Measurements from ENCODE around the gene SARDH. TPM values are rescaled to one million over a fixed set of nuclear protein-coding genes. Genes with fewer than 3 reads are reported as not detected.

SARDH gene
- total and polyA plus RNA-seq, 4 experiments from 2014 or later = 2.5 to 19.3 (median 11.4) TPM

DNA sequence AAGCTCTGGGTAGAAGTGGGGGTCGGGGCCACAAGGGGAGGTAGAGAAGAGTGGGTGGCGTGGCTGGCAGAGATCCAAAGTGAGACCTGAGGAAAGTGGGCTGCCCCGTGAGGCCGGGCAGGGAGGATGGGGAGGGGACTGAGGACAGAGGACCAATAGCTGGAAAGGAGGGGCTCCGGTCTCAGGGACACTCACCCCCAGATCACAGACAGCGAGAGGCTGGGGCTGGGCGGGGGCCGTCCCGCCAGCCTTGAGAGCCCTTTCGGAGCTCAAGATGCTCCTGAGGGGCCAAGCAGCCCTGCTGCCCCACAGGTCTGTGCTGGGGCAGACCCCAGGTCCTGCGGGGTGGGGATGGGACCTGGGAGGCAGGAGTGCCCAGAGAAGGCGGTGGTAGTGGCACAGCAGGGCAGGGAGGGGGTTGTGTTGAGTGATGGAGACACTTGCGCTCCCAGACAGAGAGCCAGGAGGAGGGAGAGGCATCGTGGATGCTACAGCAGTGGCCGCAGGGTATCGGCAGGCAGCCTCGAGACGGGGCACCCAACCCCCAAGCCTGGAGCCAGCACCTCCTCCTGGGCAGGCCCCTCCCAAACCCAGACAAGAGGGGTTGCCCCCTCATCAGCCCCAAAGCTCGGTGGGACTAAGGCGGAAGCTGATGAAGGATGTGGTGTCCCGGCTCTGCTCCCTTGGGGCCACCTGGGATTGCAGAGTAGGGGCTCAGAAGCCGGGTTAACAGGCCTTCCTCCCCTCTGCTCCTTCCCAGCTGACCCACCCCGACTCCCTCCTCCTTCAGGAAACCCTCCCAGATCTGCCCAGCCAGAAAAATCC lies 3.4 kb downstream of the SARDH start:
- POLR2A ChIA-PET (ENCODE audit: partially characterized antibody) = no interaction called here
- H3K36me3 ChIP-seq (ENCODE audit: insufficient read depth, low read length) = no peaks in the 10 kb centered on the region
- no peaks in the 10 kb centered on the region for H3K9me3 ChIP-seq (ENCODE audit: control insufficient read depth in 1 of 2, low read length in 2 of 2)
- no peak for DNase-seq
- intact Hi-C loops (cut with micrococcal nuclease) = no loop called here
- Mint-ChIP-seq H3K9me3 (no peaks in the 10 kb centered on the region), H3K4me1 (peaks cover 0 to 13% (median 4%) of the 10 kb centered on the region in 4 donors), H3K27me3 (no peaks in the 10 kb centered on the region), H3K4me3 (no peak overlapping the region), H3K27ac (no peak overlapping the region), H3K36me3 (no peaks in the 10 kb centered on the region)
- H3K4me1 ChIP-seq (ENCODE audit: insufficient read depth, low read length) = peaks cover 15% of the 10 kb centered on the region
- no peaks in the 10 kb centered on the region for H3K27me3 ChIP-seq (ENCODE audit: insufficient read depth, low read length)
- H3K27ac ChIP-seq (ENCODE audit: low read depth, low read length) = no peak overlapping the region
- H3K4me3 ChIP-seq (ENCODE audit: low read length in 2 of 2) = no peak overlapping the region
- CTCF ChIA-PET (ENCODE audit: partially characterized antibody) = interaction anchor here (2.2 kb wide), 1 partner anchor 8 kb away, joined by 10 read pairs; no protein-coding TSS in a partner anchor

DNA sequence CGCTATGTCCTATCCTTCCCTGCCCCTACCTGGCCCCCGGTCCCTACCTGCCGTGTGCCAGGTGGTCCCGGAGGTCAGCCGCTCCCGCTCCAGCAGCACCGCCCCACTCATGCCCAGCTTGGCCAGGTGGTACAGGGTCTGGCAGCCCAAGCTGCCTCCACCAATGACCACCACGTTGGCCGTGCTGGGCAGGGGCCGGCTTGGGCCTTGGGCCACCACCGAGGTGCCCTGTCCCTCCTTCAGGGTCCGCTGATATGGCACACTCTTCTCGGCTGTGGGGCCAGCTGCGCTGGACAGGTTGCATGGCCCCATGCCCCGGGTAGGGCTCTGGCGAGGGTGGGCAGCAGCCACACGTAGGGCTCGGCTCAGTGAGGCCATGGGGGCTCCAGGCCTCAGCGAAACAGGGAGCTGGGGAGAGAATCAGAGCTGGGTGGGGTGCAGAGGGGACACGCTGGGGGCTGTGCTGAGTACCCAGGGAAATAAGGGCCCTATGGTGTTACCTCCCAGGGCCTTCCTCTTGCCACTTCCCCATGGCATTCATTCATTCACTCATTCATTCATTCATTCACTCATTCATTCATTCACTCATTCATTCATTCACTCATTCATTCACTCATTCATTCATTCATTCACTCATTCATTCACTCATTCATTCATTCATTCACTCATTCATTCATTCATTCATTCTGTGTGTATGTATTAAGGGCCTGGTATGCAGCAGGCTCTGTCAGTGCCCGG lies 4.2 kb downstream of the SARDH start:
- peaks cover 0 to 9% (median 2%) of the 10 kb centered on the region in 4 donors for H3K4me1 Mint-ChIP-seq
- H3K9me3 Mint-ChIP-seq = no peaks in the 10 kb centered on the region
- H3K27ac Mint-ChIP-seq = no peak overlapping the region
- Histone ChIP-seq H3K9me3 (ENCODE audit: control insufficient read depth in 1 of 2, low read length in 2 of 2) (no peaks in the 10 kb centered on the region), H3K36me3 (ENCODE audit: insufficient read depth, low read length) (no peaks in the 10 kb centered on the region), H3K4me1 (ENCODE audit: insufficient read depth, low read length) (peaks cover 12% of the 10 kb centered on the region), H3K4me3 (ENCODE audit: low read length in 2 of 2) (no peak overlapping the region), H3K27ac (ENCODE audit: low read depth, low read length) (no peak overlapping the region), H3K27me3 (ENCODE audit: insufficient read depth, low read length) (no peaks in the 10 kb centered on the region)
- ChIA-PET CTCF (ENCODE audit: partially characterized antibody) (interaction anchor here (2.2 kb wide), 1 partner anchor 9 kb away, joined by 10 read pairs; no protein-coding TSS in a partner anchor), POLR2A (ENCODE audit: partially characterized antibody) (no interaction called here)
- no peaks in the 10 kb centered on the region for H3K36me3 Mint-ChIP-seq
- no peak for DNase-seq
- intact Hi-C loops (cut with micrococcal nuclease) = no loop called here
- H3K4me3 Mint-ChIP-seq = no peak overlapping the region
- no peaks in the 10 kb centered on the region for H3K27me3 Mint-ChIP-seq

DNA sequence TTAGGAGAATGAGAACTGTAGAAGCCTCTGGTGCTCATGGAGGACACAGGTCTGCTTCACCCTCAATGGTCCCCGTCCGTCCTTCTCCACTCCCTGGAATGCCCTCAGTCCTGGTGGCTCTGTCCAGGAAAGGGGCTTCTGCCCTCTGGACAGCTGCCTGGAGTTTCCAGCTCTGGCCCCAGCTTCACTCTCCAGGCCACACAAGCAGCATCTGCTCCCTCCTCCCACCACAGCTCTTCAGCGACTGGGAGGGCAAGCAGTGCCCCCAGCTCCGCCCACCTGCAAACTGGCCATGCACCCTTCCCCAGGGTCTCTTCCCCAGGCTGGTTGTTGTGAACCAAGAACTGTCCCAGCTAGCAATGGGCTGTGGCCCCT lies 4.7 kb downstream of the SARDH start:
- peaks cover 6% of the 10 kb centered on the region for H3K4me1 ChIP-seq (ENCODE audit: insufficient read depth, low read length)
- intact Hi-C loops (cut with micrococcal nuclease) = no loop called here
- no peak overlapping the region for H3K4me3 Mint-ChIP-seq
- H3K36me3 ChIP-seq (ENCODE audit: insufficient read depth, low read length) = no peaks in the 10 kb centered on the region
- ChIA-PET CTCF (ENCODE audit: partially characterized antibody) (interaction anchor here (2.2 kb wide), 1 partner anchor 9 kb away, joined by 10 read pairs; no protein-coding TSS in a partner anchor), POLR2A (ENCODE audit: partially characterized antibody) (no interaction called here)
- H3K27ac ChIP-seq (ENCODE audit: low read depth, low read length) = no peak overlapping the region
- no peak for DNase-seq
- peaks cover 0 to 1% of the 10 kb centered on the region in 2 donors for H3K27me3 Mint-ChIP-seq
- no peaks in the 10 kb centered on the region for H3K27me3 ChIP-seq (ENCODE audit: insufficient read depth, low read length)
- H3K36me3 Mint-ChIP-seq = no peaks in the 10 kb centered on the region
- H3K27ac Mint-ChIP-seq = no peak overlapping the region
- peaks cover 0 to 4% (median under 1%) of the 10 kb centered on the region in 4 donors for H3K4me1 Mint-ChIP-seq
- no peaks in the 10 kb centered on the region for H3K9me3 ChIP-seq (ENCODE audit: control insufficient read depth in 1 of 2, low read length in 2 of 2)
- H3K9me3 Mint-ChIP-seq = no peaks in the 10 kb centered on the region
- H3K4me3 ChIP-seq (ENCODE audit: low read length in 2 of 2) = no peak overlapping the region

DNA sequence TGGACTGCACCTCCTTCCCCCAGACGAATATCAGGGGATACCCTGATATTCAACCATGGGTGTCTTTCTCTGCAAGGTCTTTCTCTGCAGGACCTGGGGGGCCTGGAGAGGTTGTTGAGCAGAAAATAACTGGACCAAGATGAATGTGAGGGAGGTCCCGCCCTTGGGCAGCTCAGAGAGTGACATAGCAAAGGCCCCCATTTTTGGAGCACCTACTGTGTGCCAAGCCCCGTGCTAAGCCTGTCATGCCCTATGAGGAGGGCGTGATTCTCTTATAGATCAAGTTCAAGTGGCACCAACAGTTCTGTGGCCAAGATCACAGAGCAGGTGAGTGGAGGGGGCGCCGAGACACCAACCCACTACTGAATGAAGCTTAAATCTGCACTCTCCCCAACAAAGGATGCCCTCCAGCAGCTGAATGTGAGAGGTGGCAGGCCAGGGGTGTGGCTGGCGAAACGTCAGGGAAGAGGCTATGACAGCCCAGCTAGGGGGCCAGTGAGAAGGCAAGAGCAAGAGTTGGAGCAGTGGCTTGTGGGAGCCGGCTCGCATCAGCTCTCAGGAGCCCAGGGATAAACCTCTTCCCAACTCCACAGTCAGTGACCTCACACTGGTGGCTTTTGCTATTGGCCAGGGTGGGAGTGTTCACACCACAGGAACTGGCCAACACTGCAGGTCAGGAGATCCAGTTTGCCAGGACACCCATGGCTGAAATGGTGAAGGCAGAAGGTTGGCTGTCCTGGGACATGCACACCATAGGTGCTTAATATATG lies 5.3 kb downstream of the SARDH start:
- no peak overlapping the region for H3K4me3 ChIP-seq (ENCODE audit: low read length in 2 of 2)
- no peak for DNase-seq
- H3K4me3 Mint-ChIP-seq = no peak overlapping the region
- H3K36me3 Mint-ChIP-seq = no peaks in the 10 kb centered on the region
- CTCF ChIA-PET (ENCODE audit: partially characterized antibody) = interaction anchor here (1.1 to 2.2 kb wide), 2 partner anchors 10 kb away, joined by 3 to 10 read pairs; no protein-coding TSS in a partner anchor
- no peaks in the 10 kb centered on the region for H3K9me3 ChIP-seq (ENCODE audit: control insufficient read depth in 1 of 2, low read length in 2 of 2)
- no peaks in the 10 kb centered on the region for H3K27me3 ChIP-seq (ENCODE audit: insufficient read depth, low read length)
- H3K27me3 Mint-ChIP-seq = peaks cover 0 to 1% of the 10 kb centered on the region in 2 donors
- H3K36me3 ChIP-seq (ENCODE audit: insufficient read depth, low read length) = no peaks in the 10 kb centered on the region
- H3K27ac Mint-ChIP-seq = no peak overlapping the region
- H3K4me1 Mint-ChIP-seq = peaks cover 0 to 2% (median 0%) of the 10 kb centered on the region in 4 donors
- H3K4me1 ChIP-seq (ENCODE audit: insufficient read depth, low read length) = peaks cover under 1% of the 10 kb centered on the region
- POLR2A ChIA-PET (ENCODE audit: partially characterized antibody) = no interaction called here
- H3K9me3 Mint-ChIP-seq = no peaks in the 10 kb centered on the region
- intact Hi-C loops (cut with micrococcal nuclease) = no loop called here
- no peak overlapping the region for H3K27ac ChIP-seq (ENCODE audit: low read depth, low read length)

DNA sequence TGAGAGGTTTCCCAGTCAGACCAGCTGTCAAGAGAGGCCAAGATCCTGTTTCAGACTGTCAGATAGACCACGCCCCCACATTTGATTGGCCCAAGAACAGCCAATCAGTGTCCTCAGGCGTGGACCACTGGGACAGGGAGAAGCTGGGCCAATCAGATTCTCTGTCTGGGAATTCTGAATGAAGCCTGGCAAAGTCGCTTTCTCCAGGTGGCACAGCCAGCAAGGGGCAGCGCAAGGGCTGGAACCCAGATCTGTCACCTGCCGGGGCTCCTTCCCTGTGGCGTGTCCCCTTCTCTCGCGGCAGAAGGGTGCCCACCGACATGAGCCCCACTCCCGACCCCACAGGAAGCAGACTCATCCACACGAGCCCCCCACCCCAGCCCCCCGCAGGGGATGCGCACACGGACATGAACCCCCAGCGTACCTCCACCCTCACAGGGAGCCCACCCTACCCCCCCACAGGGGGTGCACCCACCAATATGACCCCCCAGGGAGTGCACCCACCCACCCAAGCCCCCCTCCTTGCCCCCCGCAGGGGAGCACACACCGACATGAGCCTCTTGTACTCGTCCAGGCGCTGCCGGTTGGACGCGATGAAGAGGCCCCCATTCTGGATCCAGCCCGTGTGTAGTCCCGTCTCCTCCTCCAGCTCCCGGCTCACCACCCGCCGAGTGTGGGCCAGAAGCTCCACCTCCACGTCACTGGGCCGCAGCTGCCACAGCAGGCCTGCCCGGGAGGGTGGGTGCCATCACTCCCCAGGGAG lies 6.1 kb downstream of the SARDH start:
- intact Hi-C loops (cut with micrococcal nuclease) = no loop called here
- H3K4me1 Mint-ChIP-seq = peaks cover 0 to under 1% (median under 1%) of the 10 kb centered on the region in 4 donors
- H3K4me3 Mint-ChIP-seq = no peak overlapping the region
- H3K27me3 ChIP-seq (ENCODE audit: insufficient read depth, low read length) = no peaks in the 10 kb centered on the region
- no peak overlapping the region for H3K4me3 ChIP-seq (ENCODE audit: low read length in 2 of 2)
- peaks cover 3% of the 10 kb centered on the region for H3K4me1 ChIP-seq (ENCODE audit: insufficient read depth, low read length)
- H3K27me3 Mint-ChIP-seq = peaks cover 0 to 1% of the 10 kb centered on the region in 2 donors
- ChIA-PET POLR2A (ENCODE audit: partially characterized antibody) (no interaction called here), CTCF (ENCODE audit: partially characterized antibody) (interaction anchor here (1.1 kb wide), 1 partner anchor 11 kb away, joined by 3 read pairs; no protein-coding TSS in a partner anchor)
- no peaks in the 10 kb centered on the region for H3K9me3 Mint-ChIP-seq
- H3K9me3 ChIP-seq (ENCODE audit: control insufficient read depth in 1 of 2, low read length in 2 of 2) = no peaks in the 10 kb centered on the region
- no peaks in the 10 kb centered on the region for H3K36me3 Mint-ChIP-seq
- no peak overlapping the region for H3K27ac ChIP-seq (ENCODE audit: low read depth, low read length)
- H3K36me3 ChIP-seq (ENCODE audit: insufficient read depth, low read length) = no peaks in the 10 kb centered on the region
- H3K27ac Mint-ChIP-seq = no peak overlapping the region
- no peak for DNase-seq

DNA sequence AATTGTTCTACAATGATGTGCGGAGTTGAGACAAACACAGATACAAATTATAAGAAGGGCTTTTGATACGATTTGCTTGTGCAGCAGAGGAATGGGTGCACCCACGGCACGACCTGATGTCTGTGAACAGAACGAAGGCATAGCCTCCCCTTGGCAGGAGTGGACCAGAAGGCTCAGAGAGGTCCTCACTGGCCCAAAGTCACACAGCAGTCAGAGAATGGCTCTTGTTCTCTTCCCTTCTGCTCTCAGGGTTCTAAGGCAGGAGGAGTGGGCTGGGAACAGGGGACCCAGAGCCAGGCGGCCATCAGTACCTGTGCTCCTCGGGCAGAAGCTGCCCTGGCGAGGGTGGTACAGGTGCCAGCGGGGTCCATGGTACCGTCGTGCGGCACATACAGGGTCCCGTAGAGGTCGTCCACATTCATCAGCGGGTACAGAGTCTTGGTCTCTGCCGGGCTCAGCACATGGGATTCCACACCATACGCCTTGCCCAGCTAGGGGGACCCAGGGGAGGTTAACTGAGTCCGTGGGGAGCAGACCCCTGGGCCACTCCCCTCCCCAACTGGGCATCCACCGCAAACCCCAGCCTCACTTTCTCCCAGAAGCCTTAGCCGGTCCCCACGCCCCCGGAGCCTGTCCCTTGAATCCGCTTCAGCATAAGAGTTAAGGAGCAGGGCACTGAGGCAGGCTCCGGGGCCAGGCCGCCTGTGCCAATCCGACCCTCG lies 7.0 kb downstream of the SARDH start:
- Mint-ChIP-seq H3K9me3 (no peaks in the 10 kb centered on the region), H3K36me3 (no peaks in the 10 kb centered on the region), H3K4me3 (no peak overlapping the region), H3K27me3 (peaks cover 1 to 8% of the 10 kb centered on the region in 2 donors), H3K4me1 (peaks cover 7 to 9% (median 8%) of the 10 kb centered on the region in 4 donors), H3K27ac (no peak overlapping the region)
- Histone ChIP-seq H3K36me3 (ENCODE audit: insufficient read depth, low read length) (no peaks in the 10 kb centered on the region), H3K9me3 (ENCODE audit: control insufficient read depth in 1 of 2, low read length in 2 of 2) (no peaks in the 10 kb centered on the region), H3K4me1 (ENCODE audit: insufficient read depth, low read length) (peaks cover 10% of the 10 kb centered on the region), H3K27ac (ENCODE audit: low read depth, low read length) (no peak overlapping the region), H3K4me3 (ENCODE audit: low read length in 2 of 2) (no peak overlapping the region), H3K27me3 (ENCODE audit: insufficient read depth, low read length) (no peaks in the 10 kb centered on the region)
- intact Hi-C loops (cut with micrococcal nuclease) = no loop called here
- ChIA-PET POLR2A (ENCODE audit: partially characterized antibody) (no interaction called here), CTCF (ENCODE audit: partially characterized antibody) (no interaction called here)
- DNase-seq = no peak
